PFSK-1 (cell line): ENCODE data around the gene GDPD5.

Experiments
- FOXP2 ChIP-seq: optimal IDR thresholded peaks from 2 replicates; pipeline ENCODE3; 2011; ENCODE audit warnings: borderline replicate concordance, control low read depth, inconsistent platforms; ENCODE audit not compliant: insufficient read depth; ENCODE audit errors: extremely low read length, extremely low read depth
- POLR2AphosphoS5 ChIP-seq: IDR thresholded peaks from 2 replicates; pipeline ENCODE4 v1.6.1; 2012; ENCODE audit warnings: low read depth, mild to moderate bottlenecking, control low read depth, low read length, moderate library complexity
- REST ChIP-seq, 2 experiments: IDR thresholded peaks; 2 replicates each; pipeline versions ENCODE4 v1.6.1 to v1.8.0; 2011 to 2012; ENCODE audit warnings: low read depth in 2 of 2, low read length in 2 of 2, control low read depth in 1 of 2, inconsistent platforms in 1 of 2, mild to moderate bottlenecking in 1 of 2, moderate library complexity in 1 of 2; ENCODE audit not compliant: insufficient read depth in 1 of 2
- SIN3A ChIP-seq: IDR thresholded peaks from 2 replicates; pipeline ENCODE4 v1.6.1; 2012; ENCODE audit warnings: mild to moderate bottlenecking, low read length, moderate library complexity, borderline replicate concordance; ENCODE audit not compliant: insufficient read depth
- TAF1 ChIP-seq: IDR thresholded peaks from 2 replicates; pipeline ENCODE4 v1.6.1; 2012; ENCODE audit warnings: low read length, control low read depth, borderline replicate concordance; ENCODE audit not compliant: insufficient read depth

GDPD5 gene

GRCh38 chr11:75524665-75525432 is 892 bp downstream of the GDPD5 start:
- no peak for TF ChIP-seq SIN3A
- no peak for TF ChIP-seq TAF1
- no peak for TF ChIP-seq POLR2AphosphoS5
- no peak for TF ChIP-seq REST (IDR thresholded peaks at IDR 0.05; ENCODE audit: insufficient read depth in 1 of 2, low read depth in 2 of 2, low read length in 2 of 2)
- no peak for TF ChIP-seq FOXP2

GRCh38 chr11:75523811-75524664 is 1.7 kb downstream of the GDPD5 start:
- TF ChIP-seq POLR2AphosphoS5 (no peak), REST (IDR thresholded peaks at IDR 0.05; ENCODE audit: insufficient read depth in 1 of 2, low read depth in 2 of 2, low read length in 2 of 2) (no peak), SIN3A (no peak), FOXP2 (no peak), TAF1 (no peak)

GRCh38 chr11:75523189-75523588 is 2.6 kb downstream of the GDPD5 start:
- TF ChIP-seq POLR2AphosphoS5 (no peak), TAF1 (no peak), FOXP2 (no peak), SIN3A (no peak)

- TF ChIP-seq TAF1 (no peak), POLR2AphosphoS5 (no peak), FOXP2 (no peak), REST (IDR thresholded peaks at IDR 0.05; ENCODE audit: insufficient read depth in 1 of 2, low read depth in 2 of 2, low read length in 2 of 2) (no peak), SIN3A (no peak)
Observed at GRCh38 chr11:75522286-75523044, 3.3 kb downstream of the GDPD5 start.

GRCh38 chr11:75520688-75521087 is 5.1 kb downstream of the GDPD5 start:
- TF ChIP-seq SIN3A (no peak), REST (IDR thresholded peaks at IDR 0.05; ENCODE audit: insufficient read depth in 1 of 2, low read depth in 2 of 2, low read length in 2 of 2) (no peak), FOXP2 (no peak), POLR2AphosphoS5 (no peak)
